GM12878 (cell line): ENCODE measurements around the gene P2RX1. TPM values are rescaled to one million over a fixed set of nuclear protein-coding genes. Genes with fewer than 3 reads are reported as not detected.

Experiments used
- ATAC-seq: fragments of 200-7000 bp; cut with Tn5 transposase; 3 replicates; pipeline ENCODE4 v1.9.1; 2020; ENCODE audit warnings: mild to moderate bottlenecking, moderate library complexity
- BruUV-seq: library from RNA; stranded (reverse); fragments of 400-500 nt; replicated peaks from 2 replicates; lab custom pipeline; 2021; lab: Mats Ljungman, UMichigan
- CTCF ChIA-PET: fragments of 300-600 bp; sonication (Branson Sonifier 250); formaldehyde crosslinking; extraction: SDS; loops from one replicate; lab custom pipeline; 2021; ENCODE audit warnings: inconsistent platforms; lab: Yijun Ruan, JAX
- POLR2A ChIA-PET: fragments of 350-600 bp; formaldehyde crosslinking; extraction: SDS; loops from one replicate; lab custom pipeline; 2021; ENCODE audit warnings: inconsistent platforms; lab: Charles Lee
- RAD21 ChIA-PET: fragments of 300-600 bp; sonication (Branson Sonifier 250); formaldehyde crosslinking; loops from one replicate; lab custom pipeline; 2023; ENCODE audit warnings: antibody characterized with exemption; ENCODE audit not compliant: unreplicated experiment; lab: Charles Lee
- SMC1A ChIA-PET: fragments of 300-600 bp; sonication (Branson Sonifier 250); formaldehyde crosslinking; loops from one replicate; lab custom pipeline; 2023; ENCODE audit not compliant: unreplicated experiment, uncharacterized antibody; lab: Charles Lee
- DNase-seq: peaks from one replicate; pipeline ENCODE4 v3.0.0-alpha.2; 2011; ENCODE audit warnings: low read depth, low spot score
- FAIRE-seq: peaks from 3 replicates; lab custom pipeline; 2011; peaks lifted over from hg19 to GRCh38; lab: Jason Lieb, UNC
- H2AFZ ChIP-seq: 2 replicates; pipeline ENCODE4 v1.6.0; 2011; ENCODE audit warnings: low read depth, low read length, control low read depth; ENCODE audit not compliant: control insufficient read depth
- H3K27ac ChIP-seq: 2 replicates; pipeline ENCODE4 v1.5.1; 2011; ENCODE audit warnings: control low read depth; ENCODE audit not compliant: control insufficient read depth, insufficient read depth
- H3K27me3 ChIP-seq, 2 experiments: replicated peaks in 1 of 2; 2 replicates each; pipeline versions ENCODE4 v1.6.0 to v1.6.1; 2011; ENCODE audit warnings: low read length in 1 of 2; ENCODE audit not compliant: control insufficient read depth in 2 of 2, insufficient read depth in 2 of 2
- H3K36me3 ChIP-seq, 2 experiments: 2 replicates each; pipeline ENCODE4 v1.5.1; 2011; ENCODE audit warnings: low read length in 1 of 2; ENCODE audit not compliant: control insufficient read depth in 2 of 2, insufficient read depth in 2 of 2
- H3K4me1 ChIP-seq: 2 replicates; pipeline ENCODE4 v1.6.1; 2011; ENCODE audit warnings: mild to moderate bottlenecking, low read length, moderate library complexity, mixed read lengths; ENCODE audit not compliant: control insufficient read depth, insufficient read depth
- H3K4me2 ChIP-seq: 2 replicates; pipeline ENCODE4 v1.6.0; 2011; ENCODE audit warnings: control low read depth; ENCODE audit not compliant: control insufficient read depth, insufficient read depth
- H3K4me3 ChIP-seq: fragments of 200-600 bp; sonication (generic); 2 replicates; pipeline ENCODE4 v1.5.1; 2016
- H3K79me2 ChIP-seq: 2 replicates; pipeline ENCODE4 v1.6.0; 2011; ENCODE audit warnings: low read length; ENCODE audit not compliant: control insufficient read depth, insufficient read depth
- H3K9ac ChIP-seq: 2 replicates; pipeline ENCODE4 v1.8.0; 2011; ENCODE audit warnings: low read length, control low read depth, mixed read lengths; ENCODE audit not compliant: control insufficient read depth, insufficient read depth
- H3K9me3 ChIP-seq: replicated peaks from 3 replicates; pipeline ENCODE4 v1.5.1; 2011; ENCODE audit warnings: mild to moderate bottlenecking, low read length; ENCODE audit not compliant: control insufficient read depth, insufficient read depth
- H4K20me1 ChIP-seq: 2 replicates; pipeline ENCODE4 v1.6.0; 2011; ENCODE audit not compliant: control insufficient read depth, insufficient read depth
- CBFB ChIP-seq: IDR thresholded peaks from 2 replicates; pipeline ENCODE4 v1.6.1; 2016; ENCODE audit warnings: antibody characterized with exemption, low read depth
- FOXK2 ChIP-seq: fragments of 450-650 bp; IDR thresholded peaks from 2 replicates; pipeline ENCODE4 v1.6.1; 2017; ENCODE audit warnings: mild to moderate bottlenecking, moderate library complexity
- HDGF ChIP-seq: fragments of 450-650 bp; IDR thresholded peaks from 2 replicates; pipeline ENCODE4 v1.6.1; 2016; ENCODE audit warnings: antibody characterized with exemption
- IKZF2 ChIP-seq, 2 experiments: fragments of 450-650 bp; IDR thresholded peaks; 2 replicates each; pipeline ENCODE4 v1.6.1; 2017; ENCODE audit warnings: mild to moderate bottlenecking in 2 of 2, moderate library complexity in 2 of 2
- POU2F2 ChIP-seq: IDR thresholded peaks from 3 replicates; pipeline ENCODE4 v1.6.1; 2011; ENCODE audit warnings: low read depth, mild to moderate bottlenecking, low read length, borderline replicate concordance
- WGBS: methylation state at CpG from one replicate; pipeline ENCODE4 v1.1.6; 2016; ENCODE audit warnings: low lambda C conversion rate; ENCODE audit not compliant: insufficient replicate concordance, insufficient coverage; ENCODE audit errors: missing lambda C conversion rate; 5-methylcytosine and 5-hydroxymethylcytosine counted together
- in situ Hi-C: fragments of 300-500 bp; cut with MboI; formaldehyde crosslinking; loops from 9 replicates; pipeline ENCODE4 v1.14.3; 2018; ENCODE audit warnings: mixed read lengths
- intact Hi-C: fragments of 100-400 bp; cut with micrococcal nuclease; formaldehyde crosslinking; loops from one replicate; pipeline ENCODE4 v1.14.2; 2022; ENCODE audit not compliant: unreplicated experiment
- polyA plus RNA-seq, 11 experiments: library from polyadenylated mRNA; depleted of rRNA in 4 of 11; unstranded in 6 of 11; stranded (reverse) in 5 of 11; fragments of >200 nt; fragmentation: Nextera tagmentation in 4 of 11; fragmentation: Illumina TruSeq in 1 of 11; extraction: Ambion mirVana in 4 of 11; extraction: Trizol in 1 of 11; gene quantifications; 1 replicate in 1 of 11; 2 replicates in 10 of 11; pipeline versions ENCODE4 v1.2.1 to v1.2.3, GENCODE V29; 2011 to 2016; ENCODE audit warnings: inconsistent platforms in 2 of 11, missing spikeins in 2 of 11, low read depth in 1 of 11
- total RNA-seq, 4 experiments: library from RNA; depleted of rRNA in 3 of 4; stranded (reverse); fragments of >200 nt in 3 of 4; fragmentation: Illumina TruSeq in 1 of 4; extraction: Trizol in 1 of 4; gene quantifications; 2 replicates each; pipeline versions ENCODE4 v1.2.1 to v1.2.3, GENCODE V29; 2013 to 2021
- TF ChIP-seq, protein P1 (sequence below): IDR thresholded peaks from 2 replicates; pipeline ENCODE4 v1.6.1; 2011; ENCODE audit warnings: low read depth, low read length, improper control_type of control experiment, borderline replicate concordance

P2RX1 gene
- total and polyA plus RNA-seq, 10 of the 15 experiments (the other 5 are each of a cell fraction or from before 2014, with no cell fraction given) = 0.12 to 6.2 (median 3.4) TPM

DNA sequence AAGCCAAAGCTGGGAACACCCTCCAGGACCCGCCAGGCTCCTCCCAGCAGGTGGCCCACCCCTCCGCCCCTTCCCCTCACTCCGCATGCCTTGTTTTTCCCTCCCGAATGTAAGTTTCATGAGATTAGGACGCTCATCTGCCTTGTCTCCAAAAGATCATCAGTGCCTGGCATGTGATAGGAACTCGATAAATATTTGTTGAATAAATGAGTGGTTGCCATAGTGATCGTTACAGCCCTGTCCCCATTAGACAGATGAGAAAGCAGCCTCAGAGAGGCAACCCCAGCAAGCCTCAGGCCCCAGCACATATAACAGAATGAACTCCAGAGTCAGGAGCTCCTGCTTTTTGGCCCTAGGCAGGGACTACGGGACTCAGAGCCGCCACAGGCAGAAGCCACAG is 28.5 kb downstream of the P2RX1 start (continued):
- TF ChIP-seq CBFB = no peak
- no peak for TF ChIP-seq IKZF2 (IDR thresholded peaks at IDR 0.05)
- TF ChIP-seq, protein P1, sequence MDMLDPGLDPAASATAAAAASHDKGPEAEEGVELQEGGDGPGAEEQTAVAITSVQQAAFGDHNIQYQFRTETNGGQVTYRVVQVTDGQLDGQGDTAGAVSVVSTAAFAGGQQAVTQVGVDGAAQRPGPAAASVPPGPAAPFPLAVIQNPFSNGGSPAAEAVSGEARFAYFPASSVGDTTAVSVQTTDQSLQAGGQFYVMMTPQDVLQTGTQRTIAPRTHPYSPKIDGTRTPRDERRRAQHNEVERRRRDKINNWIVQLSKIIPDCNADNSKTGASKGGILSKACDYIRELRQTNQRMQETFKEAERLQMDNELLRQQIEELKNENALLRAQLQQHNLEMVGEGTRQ = no peak

DNA sequence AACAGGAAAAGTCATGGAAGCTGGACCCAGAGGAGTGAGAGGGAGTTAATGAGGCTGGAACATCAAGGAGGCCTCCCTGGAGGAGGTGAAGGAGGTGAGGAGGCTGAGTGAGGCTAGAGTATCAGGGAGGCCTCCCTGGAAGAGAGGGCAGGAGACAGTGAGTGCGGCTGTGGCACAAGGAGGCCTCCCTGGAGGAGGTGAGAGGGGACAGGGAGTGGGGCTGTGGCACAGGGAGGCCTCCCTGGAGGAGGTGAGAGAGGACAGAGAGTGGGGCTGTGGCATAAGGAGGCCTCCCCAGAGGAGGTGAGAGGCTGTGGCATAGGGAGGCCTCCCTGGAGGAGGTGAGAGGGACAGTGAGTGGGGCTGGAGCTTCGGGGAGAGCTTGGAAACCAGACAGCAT is 28.9 kb downstream of the P2RX1 start:
- DNase-seq = no peak
- ChIA-PET RAD21 (no interaction called here), POLR2A (interaction anchor here (0.6 kb wide), 1 partner anchor 33 kb away, joined by 6 read pairs; no protein-coding TSS in a partner anchor), CTCF (no interaction called here), SMC1A (interaction anchor here (0.7 kb wide), 1 partner anchor 85 kb away, joined by 3 read pairs; no protein-coding TSS in a partner anchor)
- no peaks in the 10 kb centered on the region; the same call in 1 of the 2 replicates for H3K4me1 ChIP-seq
- H3K79me2 ChIP-seq = no peaks in the 10 kb centered on the region
- 0% methylated on average over 1 of the region's 2 CpGs for WGBS
- TF ChIP-seq FOXK2 (no peak), POU2F2 (no peak), HDGF (peak; percentile 28; the same call in 1 of the 2 replicates)
- no peaks in the 10 kb centered on the region for H3K36me3 ChIP-seq
- H3K27me3 ChIP-seq = peaks cover 0 to 2% of the 10 kb centered on the region in 2 experiments; a peak in 1 of 4 replicates
- intact Hi-C loops = no loop called here
- H3K27ac ChIP-seq = no peak overlapping the region
- no peak for ATAC-seq
- H3K4me2 ChIP-seq = no peak overlapping the region
- no peak overlapping the region for H2AFZ ChIP-seq
- H4K20me1 ChIP-seq = no peaks in the 10 kb centered on the region
- H3K9me3 ChIP-seq = no peaks in the 10 kb centered on the region
- no peak overlapping the region for H3K9ac ChIP-seq
- no TSS peak for BruUV-seq
- in situ Hi-C loops = no loop called here
- H3K4me3 ChIP-seq = no peak overlapping the region
- no peak for FAIRE-seq
